SH-SY5Y (cell line): ENCODE results near the gene TOR1A.

Source experiments
- GATA2 ChIP-seq: IDR thresholded peaks from 2 replicates; pipeline ENCODE4 v1.6.1; 2011; ENCODE audit warnings: mild to moderate bottlenecking, low read depth, low read length
- GATA3 ChIP-seq: IDR thresholded peaks from 2 replicates; pipeline ENCODE4 v1.6.1; 2011; ENCODE audit warnings: low read depth, mild to moderate bottlenecking, low read length, moderate library complexity

- TF ChIP-seq GATA2 (no peak), GATA3 (no peak)
Measured at GRCh38 chr9:129811967-129812363, 12.0 kb downstream of the TOR1A start.
